HG03442 (cell line): ENCODE data around the gene ZFR.
"Not testable (repeated sequence)": the region's sequence is repeated elsewhere in the genome, so short reads cannot be mapped to it uniquely, and the experiment has no call there.

ENCODE experiments used
- ATAC-seq: cut with Tn5 transposase; IDR thresholded peaks from one replicate; pipeline ENCODE4 v1.9.1; 2021; ENCODE audit warnings: mild to moderate bottlenecking, moderate library complexity; ENCODE audit not compliant: unreplicated experiment

ZFR gene

GRCh38 chr5:32325062-32325461 lies 119.5 kb downstream of the ZFR start:
- ATAC-seq: peak; percentile 45

GRCh38 chr5:32323741-32324140 lies 120.8 kb downstream of the ZFR start:
- ATAC-seq: no peak

GRCh38 chr5:32322882-32323281 lies 121.7 kb downstream of the ZFR start:
- ATAC-seq: no peak

- not testable (repeated sequence) for ATAC-seq
Measured at GRCh38 chr5:32321787-32322186, 122.8 kb downstream of the ZFR start.

GRCh38 chr5:32320576-32320975 lies 124.0 kb downstream of the ZFR start:
- ATAC-seq: no peak

GRCh38 chr5:32319926-32320543 lies 124.5 kb downstream of the ZFR start:
- no peak for ATAC-seq

GRCh38 chr5:32319392-32319791 lies 125.1 kb downstream of the ZFR start:
- ATAC-seq: no peak

GRCh38 chr5:32317041-32317440 lies 127.5 kb downstream of the ZFR start:
- no peak for ATAC-seq

- ATAC-seq: no peak
Measured at GRCh38 chr5:32315221-32316014, 129.1 kb downstream of the ZFR start.

GRCh38 chr5:32314658-32315057 lies 129.9 kb downstream of the ZFR start:
- ATAC-seq: no peak

GRCh38 chr5:32314152-32314488 lies 130.4 kb downstream of the ZFR start:
- not testable (repeated sequence) for ATAC-seq

- peak; percentile 95 for ATAC-seq
Measured at GRCh38 chr5:32312595-32313332, 131.8 kb downstream of the ZFR start, which contains the start of gene MTMR12. MTMR12 (minus strand) TSS chr5:32312939; CDS start chr5:32312838, 101 bp downstream.

GRCh38 chr5:32312197-32312594 lies 132.3 kb downstream of the ZFR start:
- peak; percentile 22 for ATAC-seq

GRCh38 chr5:32311404-32312196 lies 132.9 kb downstream of the ZFR start:
- ATAC-seq: no peak

GRCh38 chr5:32309761-32310160 lies 134.8 kb downstream of the ZFR start:
- no peak for ATAC-seq

GRCh38 chr5:32308946-32309345 lies 135.6 kb downstream of the ZFR start:
- no peak for ATAC-seq

GRCh38 chr5:32307769-32308194 lies 136.8 kb downstream of the ZFR start:
- ATAC-seq: no peak

GRCh38 chr5:32304622-32305021 lies 139.9 kb downstream of the ZFR start:
- ATAC-seq: no peak
